GM12872 (cell line): ENCODE results near the gene TET1.

Source experiments
- CTCF ChIP-seq: IDR thresholded peaks from 3 replicates; pipeline ENCODE4 v1.5.1; 2011; ENCODE audit warnings: low read depth, mild to moderate bottlenecking, low read length, moderate library complexity; ENCODE audit not compliant: insufficient read depth

Gene TET1

GRCh38 chr10:68720793-68721672, 160.9 kb downstream of the TET1 start, which contains the start of gene CCAR1:
CCAR1 (plus strand) TSS chr10:68721239; CDS start chr10:68722505, 1,266 bp downstream.
- no peak for TF ChIP-seq CTCF

- no peak for TF ChIP-seq CTCF
These were observed 161.7 kb downstream of the TET1 start for GRCh38 chr10:68721673-68722335.

GRCh38 chr10:68725016-68725415, 164.9 kb downstream of the TET1 start:
- TF ChIP-seq CTCF, result no peak

GRCh38 chr10:68727146-68727545, 167.0 kb downstream of the TET1 start:
- no peak for TF ChIP-seq CTCF

- no peak for TF ChIP-seq CTCF
These were observed 172.5 kb downstream of the TET1 start for GRCh38 chr10:68732651-68733050.

GRCh38 chr10:68734349-68734748, 174.2 kb downstream of the TET1 start:
- no peak for TF ChIP-seq CTCF

- no peak for TF ChIP-seq CTCF
These were observed 175.0 kb downstream of the TET1 start for GRCh38 chr10:68735119-68735518.
